Neural crest cell (in vitro differentiated cells): ENCODE data around the gene TTLL7. TPM values are rescaled to one million over a fixed set of nuclear protein-coding genes. Genes with fewer than 3 reads are reported as not detected.

ENCODE experiments used
- DNase-seq: peaks from one replicate; pipeline ENCODE4 v3.0.0; 2021; ENCODE audit warnings: low read depth, mixed read lengths, low spot score
- H3K27ac Mint-ChIP-seq: one replicate; pipeline ENCODE4 v1.8.0; 2021; ENCODE audit warnings: mild to moderate bottlenecking, mixed read lengths; ENCODE audit not compliant: unreplicated experiment
- H3K27me3 Mint-ChIP-seq: 2 replicates; pipeline ENCODE4 v1.8.0; 2021; ENCODE audit warnings: low read depth, mild to moderate bottlenecking, mixed read lengths
- H3K36me3 Mint-ChIP-seq: 2 replicates; pipeline ENCODE4 v1.8.0; 2021; ENCODE audit warnings: low read depth, mild to moderate bottlenecking, mixed read lengths
- H3K4me1 Mint-ChIP-seq: 2 replicates; pipeline ENCODE4 v1.8.0; 2021; ENCODE audit warnings: mixed read lengths
- H3K4me3 Mint-ChIP-seq: one replicate; pipeline ENCODE4 v1.8.0; 2021; ENCODE audit warnings: mild to moderate bottlenecking, mixed read lengths
- H3K9me3 Mint-ChIP-seq: 2 replicates; pipeline ENCODE4 v1.8.0; 2021; ENCODE audit warnings: mixed read lengths
- total RNA-seq: library from RNA; stranded (reverse); gene quantifications from 2 replicates; pipeline ENCODE4 v1.2.1, GENCODE V29; 2021
- TF ChIP-seq, protein P1 (sequence below): fragments of 200-600 bp; sonication (generic); conservative IDR thresholded peaks from 2 replicates; pipeline ENCODE4 v1.5.0; 2021; ENCODE audit warnings: antibody characterized with exemption, mild to moderate bottlenecking

The TTLL7 gene
- total RNA-seq, 1 donor from 2014 or later: 10.5 TPM

GRCh38 chr1:83816836-83817235 lies 182.1 kb downstream of the TTLL7 start:
- Mint-ChIP-seq H3K27ac (peak overlapping the region; percentile 48), H3K9me3 (peaks cover 7% of the 10 kb centered on the region), H3K27me3 (no peaks in the 10 kb centered on the region), H3K4me3 (no peak overlapping the region), H3K36me3 (peaks cover 5% of the 10 kb centered on the region), H3K4me1 (peaks cover 16% of the 10 kb centered on the region)
- TF ChIP-seq, protein P1, sequence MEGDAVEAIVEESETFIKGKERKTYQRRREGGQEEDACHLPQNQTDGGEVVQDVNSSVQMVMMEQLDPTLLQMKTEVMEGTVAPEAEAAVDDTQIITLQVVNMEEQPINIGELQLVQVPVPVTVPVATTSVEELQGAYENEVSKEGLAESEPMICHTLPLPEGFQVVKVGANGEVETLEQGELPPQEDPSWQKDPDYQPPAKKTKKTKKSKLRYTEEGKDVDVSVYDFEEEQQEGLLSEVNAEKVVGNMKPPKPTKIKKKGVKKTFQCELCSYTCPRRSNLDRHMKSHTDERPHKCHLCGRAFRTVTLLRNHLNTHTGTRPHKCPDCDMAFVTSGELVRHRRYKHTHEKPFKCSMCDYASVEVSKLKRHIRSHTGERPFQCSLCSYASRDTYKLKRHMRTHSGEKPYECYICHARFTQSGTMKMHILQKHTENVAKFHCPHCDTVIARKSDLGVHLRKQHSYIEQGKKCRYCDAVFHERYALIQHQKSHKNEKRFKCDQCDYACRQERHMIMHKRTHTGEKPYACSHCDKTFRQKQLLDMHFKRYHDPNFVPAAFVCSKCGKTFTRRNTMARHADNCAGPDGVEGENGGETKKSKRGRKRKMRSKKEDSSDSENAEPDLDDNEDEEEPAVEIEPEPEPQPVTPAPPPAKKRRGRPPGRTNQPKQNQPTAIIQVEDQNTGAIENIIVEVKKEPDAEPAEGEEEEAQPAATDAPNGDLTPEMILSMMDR: no peak
- no peak for DNase-seq

GRCh38 chr1:83815330-83815729 lies 183.6 kb downstream of the TTLL7 start:
- Mint-ChIP-seq H3K4me1 (peaks cover 16% of the 10 kb centered on the region), H3K27me3 (no peaks in the 10 kb centered on the region), H3K4me3 (no peak overlapping the region), H3K9me3 (peaks cover 7% of the 10 kb centered on the region), H3K36me3 (peaks cover 2% of the 10 kb centered on the region), H3K27ac (no peak overlapping the region)
- DNase-seq: no peak
- TF ChIP-seq, protein P1: no peak

Other genes starting within 250 kb of the TTLL7 start
- gene PRKACB, start 145.1 kb upstream of the TTLL7 start, total RNA-seq: 34.4 and 42.1 TPM in 2 replicates